ENCODE measurements around the gene EPHA2.

DNA sequence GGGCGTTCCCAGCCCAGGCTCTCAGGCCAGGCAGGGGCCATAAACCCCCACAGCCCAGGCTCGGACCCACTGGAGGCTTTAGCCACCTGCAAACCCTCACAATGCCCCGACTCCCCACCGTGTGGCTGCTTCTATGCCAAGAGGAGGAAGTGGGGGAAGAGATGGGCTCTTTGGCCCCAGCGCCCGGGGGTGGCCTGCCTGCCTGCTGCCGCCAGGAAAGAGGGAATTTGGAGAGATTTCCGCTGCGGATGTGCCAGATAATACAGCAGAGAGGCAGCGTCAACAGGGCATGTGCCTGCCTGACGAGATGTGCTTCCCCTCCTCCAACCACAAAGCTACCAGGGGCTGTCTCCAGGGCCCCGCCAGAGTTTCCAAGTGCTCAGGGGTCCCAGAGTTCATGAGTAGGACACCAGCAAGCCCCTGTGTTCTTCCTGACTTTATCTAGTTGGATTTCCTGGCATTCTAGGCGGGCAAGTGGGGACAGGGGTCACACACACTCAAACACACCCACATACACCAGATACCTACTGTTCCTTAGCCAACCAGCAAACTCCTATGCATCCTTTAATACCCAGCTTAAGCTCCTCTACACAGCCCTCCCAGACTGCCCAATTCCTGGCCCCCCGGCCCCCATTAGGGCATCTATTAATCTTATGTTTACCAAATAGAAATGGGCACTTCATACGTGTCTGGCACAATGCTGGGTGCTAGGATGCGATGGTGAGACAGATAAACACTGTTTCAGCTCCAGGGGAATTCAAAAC lies 14.1 kb downstream of the EPHA2 start:
- no peak for TF ChIP-seq CTCF (IDR thresholded peaks at IDR 0.05)
- no peak for TF ChIP-seq POLR2A (IDR thresholded peaks at IDR 0.05)
